K562 (cell line): ENCODE data around the gene LPAR5. TPM values are rescaled to one million over a fixed set of nuclear protein-coding genes. Genes with fewer than 3 reads are reported as not detected.

Experiments
- CBX1 ChIP-seq: sonication (generic); IDR thresholded peaks from 2 replicates; pipeline ENCODE4 v1.6.1; 2016; ENCODE audit warnings: antibody characterized with exemption, low read depth, mild to moderate bottlenecking
- ELF1 ChIP-seq: fragments of 200-800 bp; sonication (Bioruptor generic); IDR thresholded peaks from 2 replicates; pipeline ENCODE4 v1.6.1; 2016; ENCODE audit warnings: missing genetic modification characterization, missing compliant biosample characterization
- FOXA1 ChIP-seq: fragments of 450-650 bp; IDR thresholded peaks from 2 replicates; pipeline ENCODE4 v1.6.1; 2016; ENCODE audit warnings: mild to moderate bottlenecking, borderline replicate concordance
- KDM1A ChIP-seq, 2 experiments: fragments of 450-650 bp; IDR thresholded peaks; 2 replicates each; pipeline ENCODE4 v1.6.1; 2016; ENCODE audit warnings: mild to moderate bottlenecking in 2 of 2
- MLX ChIP-seq, 2 experiments: fragments of 450-650 bp in 1 of 2; sonication (generic) in 1 of 2; formaldehyde crosslinking; conservative IDR thresholded peaks; 2 replicates each; pipeline versions ENCODE4 v1.4.0 to v1.8.1; 2020 to 2022; ENCODE audit warnings: mild to moderate bottlenecking in 1 of 2, missing genetic modification reagents in 1 of 2
- PCBP1 ChIP-seq: fragments of 200-400 bp; formaldehyde crosslinking; IDR thresholded peaks from 2 replicates; pipeline ENCODE4 v1.6.1; 2018; ENCODE audit warnings: mild to moderate bottlenecking, low read depth, low read length; ENCODE audit not compliant: poor library complexity, severe bottlenecking
- PRDM10 ChIP-seq: fragments of 450-650 bp; IDR thresholded peaks from 2 replicates; pipeline ENCODE4 v1.6.1; 2018; ENCODE audit not compliant: partially characterized antibody
- PRMT5 ChIP-seq: sonication (generic); formaldehyde crosslinking; IDR thresholded peaks from 2 replicates; pipeline ENCODE4 v1.5.0; 2020; ENCODE audit warnings: missing genetic modification reagents
- RBFOX2 ChIP-seq: fragments of 200-400 bp; formaldehyde crosslinking; IDR thresholded peaks from 2 replicates; pipeline ENCODE4 v1.6.1; 2017; ENCODE audit warnings: low read depth, mild to moderate bottlenecking, low read length, moderate library complexity
- SMAD1 ChIP-seq: fragments of 150-350 bp; IDR thresholded peaks from 2 replicates; pipeline ENCODE4 v1.6.1; 2014; ENCODE audit warnings: low read length, low read depth; ENCODE audit not compliant: partially characterized antibody
- STAG1 ChIP-seq: sonication (generic); formaldehyde crosslinking; IDR thresholded peaks from 2 replicates; pipeline ENCODE4 v1.5.0; 2020; ENCODE audit warnings: missing genetic modification reagents, borderline replicate concordance
- TAF1 ChIP-seq: IDR thresholded peaks from 2 replicates; pipeline ENCODE4 v1.6.1; 2011; ENCODE audit warnings: mild to moderate bottlenecking, low read length, moderate library complexity; ENCODE audit not compliant: insufficient read depth, control insufficient read depth, severe bottlenecking; ENCODE audit errors: extremely low read depth
- ZEB2 ChIP-seq: fragments of 450-650 bp; IDR thresholded peaks from 2 replicates; pipeline ENCODE4 v1.6.1; 2016
- ZNF224 ChIP-seq: sonication (generic); formaldehyde crosslinking; IDR thresholded peaks from 2 replicates; pipeline ENCODE4 v1.8.0; 2022; ENCODE audit warnings: mild to moderate bottlenecking, missing genetic modification reagents
- ZNF436 ChIP-seq: fragments of 250-450, 450-650 bp; sonication (Bioruptor Pico); formaldehyde crosslinking; IDR thresholded peaks from 2 replicates; pipeline ENCODE4 v1.7.0; 2020; ENCODE audit warnings: mild to moderate bottlenecking
- ZNF740 ChIP-seq, 3 experiments: fragments of 200-800 bp in 1 of 3; sonication (Bioruptor generic) in 1 of 3; sonication (generic) in 1 of 3; formaldehyde crosslinking in 1 of 3; IDR thresholded peaks; 2 replicates each; pipeline versions ENCODE4 v1.6.1 to v1.8.0; 2016 to 2022; ENCODE audit warnings: mild to moderate bottlenecking in 2 of 3, missing compliant biosample characterization in 2 of 3, missing genetic modification characterization in 2 of 3, missing genetic modification reagents in 1 of 3
- polyA plus RNA-seq, 8 experiments: library from polyadenylated mRNA; depleted of rRNA in 4 of 8; stranded (reverse) in 5 of 8; unstranded in 3 of 8; fragments of >200 nt; fragmentation: Nextera tagmentation in 2 of 8; fragmentation: Illumina TruSeq in 1 of 8; extraction: Ambion mirVana in 2 of 8; extraction: Trizol in 1 of 8; gene quantifications; 2 replicates each; pipeline versions ENCODE4 v1.2.1 to v1.2.3, GENCODE V29; 2011 to 2014; ENCODE audit warnings: inconsistent platforms in 1 of 8, missing spikeins in 1 of 8
- total RNA-seq, 7 experiments: library from RNA; depleted of rRNA in 6 of 7; stranded (reverse); fragments of >200 nt in 6 of 7; fragmentation: Illumina TruSeq in 2 of 7; extraction: Trizol in 2 of 7; gene quantifications; 2 replicates each; pipeline versions ENCODE4 v1.2.1 to v1.2.3, GENCODE V29; 2011 to 2021; ENCODE audit warnings: low replicate concordance in 1 of 7
- TF ChIP-seq, protein P1 (sequence below): fragments of 250-450 bp; sonication (Bioruptor Pico); IDR thresholded peaks from 2 replicates; pipeline ENCODE4 v1.4.0; 2020; ENCODE audit warnings: borderline replicate concordance

Gene LPAR5
- total and polyA plus RNA-seq, 9 of the 15 experiments (the other 6 are each of a cell fraction or from before 2014, with no cell fraction given) = 1.3 to 11.7 (median 3.6) TPM

GRCh38 chr12:6606331-6607131, 29.2 kb downstream of the LPAR5 start (continued):
- TF ChIP-seq RBFOX2 = peak; percentile 73
- TF ChIP-seq TAF1 = peak; percentile 50
- TF ChIP-seq PRMT5 (CRISPR knock-in tag) = no peak
- no peak for TF ChIP-seq FOXA1
- TF ChIP-seq ZNF740 (CRISPR knock-in tag; IDR thresholded peaks at IDR 0.05) = no peak
- peak in 1 of 2 experiments; percentile 30; a peak in 1 of 4 replicates for TF ChIP-seq ZNF740 (tag; IDR thresholded peaks at IDR 0.05)
- TF ChIP-seq ZNF224 (CRISPR knock-in tag) = no peak
- TF ChIP-seq ZEB2 = no peak
- TF ChIP-seq PRDM10 = peak; percentile 20
- no peak for TF ChIP-seq SMAD1
- no peak for TF ChIP-seq ELF1
- no peak for TF ChIP-seq ZNF436 (CRISPR knock-in tag)
- no peak for TF ChIP-seq STAG1 (CRISPR knock-in tag)
- TF ChIP-seq, protein P1, sequence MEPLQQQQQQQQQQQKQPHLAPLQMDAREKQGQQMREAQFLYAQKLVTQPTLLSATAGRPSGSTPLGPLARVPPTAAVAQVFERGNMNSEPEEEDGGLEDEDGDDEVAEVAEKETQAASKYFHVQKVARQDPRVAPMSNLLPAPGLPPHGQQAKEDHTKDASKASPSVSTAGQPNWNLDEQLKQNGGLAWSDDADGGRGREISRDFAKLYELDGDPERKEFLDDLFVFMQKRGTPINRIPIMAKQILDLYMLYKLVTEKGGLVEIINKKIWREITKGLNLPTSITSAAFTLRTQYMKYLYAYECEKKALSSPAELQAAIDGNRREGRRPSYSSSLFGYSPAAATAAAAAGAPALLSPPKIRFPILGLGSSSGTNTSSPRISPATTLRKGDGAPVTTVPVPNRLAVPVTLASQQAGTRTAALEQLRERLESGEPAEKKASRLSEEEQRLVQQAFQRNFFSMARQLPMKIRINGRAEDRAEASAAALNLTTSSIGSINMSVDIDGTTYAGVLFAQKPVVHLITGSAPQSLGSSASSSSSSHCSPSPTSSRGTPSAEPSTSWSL (CRISPR knock-in tag) = no peak
- TF ChIP-seq CBX1 = no peak
- TF ChIP-seq PCBP1 = peak; percentile 11
- TF ChIP-seq KDM1A (IDR thresholded peaks at IDR 0.05) = peak in 1 of 2 experiments; percentile 33; a peak in 1 of 4 replicates
- no peak for TF ChIP-seq MLX (CRISPR knock-in tag; conservative IDR thresholded peaks at IDR 0.05)
